SK-N-MC (cell line): ENCODE results near the gene STBD1.

Experiments used
- EZH2 ChIP-seq: fragments of 200-600 bp; sonication (generic); IDR thresholded peaks from one replicate; pipeline ENCODE4 v1.6.1; 2017; ENCODE audit warnings: antibody characterized with exemption
- POLR2AphosphoS5 ChIP-seq: IDR thresholded peaks from 2 replicates; pipeline ENCODE4 v1.6.1; 2012; ENCODE audit warnings: mild to moderate bottlenecking, low read depth, low read length, borderline replicate concordance

DNA sequence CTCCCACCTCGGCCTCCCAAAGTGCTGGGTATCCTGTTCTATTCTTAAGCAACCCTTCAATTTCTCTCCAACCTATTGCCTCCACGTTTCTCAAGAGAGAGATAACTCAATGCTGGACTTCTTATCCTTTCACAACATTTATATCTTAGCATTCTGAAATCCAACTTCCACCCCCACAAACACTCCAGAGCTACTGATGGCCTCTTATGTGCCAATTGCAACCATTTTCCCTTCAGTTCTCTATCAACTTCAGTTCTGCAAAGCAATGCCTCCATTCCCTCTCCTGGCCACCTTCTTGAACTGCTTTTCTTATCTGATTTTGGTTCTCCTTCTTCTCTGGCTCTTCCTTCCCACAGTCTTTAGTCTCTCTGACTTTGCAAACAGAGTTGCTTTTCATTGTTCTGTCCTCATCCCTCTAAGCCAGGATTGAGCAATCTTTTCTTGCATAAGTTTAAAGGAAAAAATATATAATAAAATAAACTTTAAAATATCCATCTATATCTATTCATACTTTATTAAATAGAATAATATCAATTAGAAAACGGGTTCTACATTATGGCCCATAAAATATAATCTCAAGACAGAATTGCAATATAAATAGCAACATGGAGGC lies 3.6 kb upstream of the STBD1 start:
- TF ChIP-seq POLR2AphosphoS5 (no peak), EZH2 (no peak)
